Measurements from ENCODE around the gene OR6B2.

DNA sequence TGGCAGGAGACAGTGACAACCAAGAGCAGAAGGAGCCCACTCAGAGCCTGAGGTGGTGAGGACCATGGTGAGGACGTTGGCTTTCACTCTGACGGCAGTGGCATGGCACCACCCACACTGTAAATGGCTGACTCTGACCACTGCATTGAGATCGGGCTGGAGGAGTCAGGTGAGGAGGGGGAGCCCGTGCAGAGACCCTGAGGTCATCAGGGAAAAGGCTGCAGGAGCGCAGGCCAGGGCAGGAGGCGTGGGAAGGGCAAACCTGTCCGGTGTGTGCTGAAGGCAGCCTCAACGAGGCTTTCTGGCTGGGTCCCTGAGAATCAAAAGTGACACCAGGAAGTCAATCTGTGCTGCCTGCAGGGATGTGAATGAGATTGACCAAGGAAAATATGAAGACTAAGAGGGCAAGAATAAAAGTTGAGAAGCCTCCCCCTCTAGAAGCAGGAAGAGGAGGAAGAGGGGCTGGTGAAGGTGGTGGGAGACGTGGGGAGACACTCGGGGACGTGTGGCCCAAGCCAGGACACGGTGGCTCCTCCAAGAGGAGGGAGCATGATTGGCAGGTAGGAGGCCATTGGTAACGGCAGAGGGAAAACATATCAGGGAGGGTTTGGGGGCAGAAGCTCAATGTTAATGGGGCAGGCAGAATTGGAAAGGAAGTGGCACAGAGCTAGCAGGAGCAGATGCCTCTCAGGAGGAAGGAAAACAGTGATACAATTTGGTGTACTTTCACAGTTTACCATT lies 25.1 kb upstream of the OR6B2 start:
- TF ChIP-seq, protein P1, sequence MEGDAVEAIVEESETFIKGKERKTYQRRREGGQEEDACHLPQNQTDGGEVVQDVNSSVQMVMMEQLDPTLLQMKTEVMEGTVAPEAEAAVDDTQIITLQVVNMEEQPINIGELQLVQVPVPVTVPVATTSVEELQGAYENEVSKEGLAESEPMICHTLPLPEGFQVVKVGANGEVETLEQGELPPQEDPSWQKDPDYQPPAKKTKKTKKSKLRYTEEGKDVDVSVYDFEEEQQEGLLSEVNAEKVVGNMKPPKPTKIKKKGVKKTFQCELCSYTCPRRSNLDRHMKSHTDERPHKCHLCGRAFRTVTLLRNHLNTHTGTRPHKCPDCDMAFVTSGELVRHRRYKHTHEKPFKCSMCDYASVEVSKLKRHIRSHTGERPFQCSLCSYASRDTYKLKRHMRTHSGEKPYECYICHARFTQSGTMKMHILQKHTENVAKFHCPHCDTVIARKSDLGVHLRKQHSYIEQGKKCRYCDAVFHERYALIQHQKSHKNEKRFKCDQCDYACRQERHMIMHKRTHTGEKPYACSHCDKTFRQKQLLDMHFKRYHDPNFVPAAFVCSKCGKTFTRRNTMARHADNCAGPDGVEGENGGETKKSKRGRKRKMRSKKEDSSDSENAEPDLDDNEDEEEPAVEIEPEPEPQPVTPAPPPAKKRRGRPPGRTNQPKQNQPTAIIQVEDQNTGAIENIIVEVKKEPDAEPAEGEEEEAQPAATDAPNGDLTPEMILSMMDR (IDR thresholded peaks at IDR 0.05) = no peak
- TF ChIP-seq POLR2A (IDR thresholded peaks at IDR 0.05) = no peak

All from esophagus squamous epithelium (tissue), 4 donors.